ENCODE data around the gene CDHR3.

Gene CDHR3

GRCh38 chr7:106053109-106053508 is 90.0 kb downstream of the CDHR3 start:
- DNase-seq, result no peak

DNA sequence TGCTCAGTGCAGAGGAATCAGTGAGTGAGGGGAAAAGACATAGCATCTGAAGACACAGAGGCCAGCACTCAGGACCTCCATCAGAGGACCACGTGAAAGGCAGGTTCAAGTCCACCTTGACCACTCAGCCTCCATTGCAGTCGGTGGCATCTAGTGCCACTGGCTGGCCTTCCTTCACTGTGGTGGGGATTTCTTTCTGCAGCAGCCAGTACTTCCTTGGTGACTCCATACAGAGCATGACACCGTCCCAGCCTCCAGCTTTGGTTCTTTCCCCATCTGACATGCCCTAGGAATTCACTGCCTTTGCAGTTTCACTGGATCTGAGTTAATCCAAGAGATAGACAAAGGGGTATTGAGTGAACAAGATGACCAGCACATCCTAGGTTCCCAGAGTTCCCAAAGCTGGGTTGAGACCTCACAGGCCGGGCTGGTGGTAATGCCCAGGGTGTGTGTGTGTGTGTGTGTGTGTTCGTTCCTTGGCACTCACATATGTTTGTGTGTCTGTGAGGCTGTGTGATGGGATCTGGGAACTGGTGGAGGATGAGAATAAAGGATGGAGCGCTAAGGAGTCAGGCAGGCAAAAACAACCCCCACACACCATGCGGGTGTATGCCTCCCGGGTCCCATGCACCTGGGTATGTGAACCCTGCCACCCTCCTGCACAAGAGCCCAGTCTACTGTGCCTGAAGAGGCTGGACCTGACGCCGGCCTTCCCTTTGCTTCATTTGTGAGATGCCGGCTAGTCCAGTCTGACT is 91.3 kb downstream of the CDHR3 start:
- DNase-seq, result no peak

DNA sequence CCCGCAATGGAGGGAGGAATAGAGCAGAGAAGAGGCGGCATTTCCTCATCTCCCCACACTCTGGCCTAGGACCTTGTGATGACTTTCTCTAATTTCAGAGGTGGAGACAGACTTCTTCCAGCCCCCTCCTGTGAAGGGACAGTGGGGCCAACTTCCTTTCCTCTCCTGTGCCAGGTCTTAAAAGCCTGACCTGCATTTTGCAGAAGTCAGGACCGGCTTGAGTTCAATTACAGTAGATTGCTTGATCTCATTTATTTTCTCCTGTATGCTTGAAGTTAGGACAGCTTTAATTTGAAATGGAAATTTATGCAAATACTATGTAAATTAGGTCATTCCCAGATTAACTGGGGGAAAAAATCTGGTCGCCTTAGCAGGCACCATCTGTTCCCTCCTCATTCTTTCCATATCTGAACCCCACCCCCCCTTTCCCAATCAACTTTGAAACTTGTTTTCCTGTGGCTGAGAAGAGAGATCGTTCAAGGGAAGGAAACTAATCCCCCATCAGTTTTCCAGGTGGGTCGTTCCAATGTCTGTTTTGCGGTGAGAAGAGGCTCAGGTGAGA is 92.0 kb downstream of the CDHR3 start:
- DNase-seq, result no peak

GRCh38 chr7:106056513-106057203 is 93.6 kb downstream of the CDHR3 start:
- peak; percentile 54 for DNase-seq

DNA sequence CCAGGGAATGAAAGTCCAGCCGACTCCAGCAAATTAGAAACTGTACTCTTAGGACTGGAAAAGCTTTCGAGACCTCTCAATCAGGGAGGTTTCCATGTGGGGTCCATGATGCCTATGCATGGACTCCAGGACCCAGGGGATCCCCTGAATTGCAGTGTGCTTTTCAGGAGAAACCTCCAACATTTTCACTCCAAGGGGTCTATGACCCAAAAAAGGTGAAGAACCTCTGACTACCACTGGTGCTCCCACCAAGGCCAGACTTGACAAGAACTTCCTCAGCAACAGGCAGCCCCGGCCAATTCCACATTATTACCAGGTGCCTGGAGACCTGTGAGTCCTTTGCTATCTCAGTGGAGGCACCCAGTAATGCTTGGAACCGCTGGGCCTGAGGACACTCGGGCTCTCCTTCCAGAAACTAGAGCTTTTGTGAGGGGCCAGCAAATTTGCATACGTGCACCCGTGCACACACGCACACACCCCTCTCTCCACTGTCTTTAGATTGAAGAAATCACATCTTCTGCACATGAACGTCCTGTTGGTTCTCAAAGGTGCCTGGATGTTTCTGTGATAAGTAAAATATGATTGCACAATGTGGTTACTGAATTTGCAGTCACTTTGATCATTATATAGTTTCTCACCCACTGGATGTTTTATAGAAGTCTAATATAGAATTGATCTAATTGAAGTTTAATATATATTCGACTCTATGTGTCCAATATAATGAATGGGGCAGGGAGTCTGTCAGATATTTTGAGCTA is 94.3 kb downstream of the CDHR3 start:
- no peak for DNase-seq

DNA sequence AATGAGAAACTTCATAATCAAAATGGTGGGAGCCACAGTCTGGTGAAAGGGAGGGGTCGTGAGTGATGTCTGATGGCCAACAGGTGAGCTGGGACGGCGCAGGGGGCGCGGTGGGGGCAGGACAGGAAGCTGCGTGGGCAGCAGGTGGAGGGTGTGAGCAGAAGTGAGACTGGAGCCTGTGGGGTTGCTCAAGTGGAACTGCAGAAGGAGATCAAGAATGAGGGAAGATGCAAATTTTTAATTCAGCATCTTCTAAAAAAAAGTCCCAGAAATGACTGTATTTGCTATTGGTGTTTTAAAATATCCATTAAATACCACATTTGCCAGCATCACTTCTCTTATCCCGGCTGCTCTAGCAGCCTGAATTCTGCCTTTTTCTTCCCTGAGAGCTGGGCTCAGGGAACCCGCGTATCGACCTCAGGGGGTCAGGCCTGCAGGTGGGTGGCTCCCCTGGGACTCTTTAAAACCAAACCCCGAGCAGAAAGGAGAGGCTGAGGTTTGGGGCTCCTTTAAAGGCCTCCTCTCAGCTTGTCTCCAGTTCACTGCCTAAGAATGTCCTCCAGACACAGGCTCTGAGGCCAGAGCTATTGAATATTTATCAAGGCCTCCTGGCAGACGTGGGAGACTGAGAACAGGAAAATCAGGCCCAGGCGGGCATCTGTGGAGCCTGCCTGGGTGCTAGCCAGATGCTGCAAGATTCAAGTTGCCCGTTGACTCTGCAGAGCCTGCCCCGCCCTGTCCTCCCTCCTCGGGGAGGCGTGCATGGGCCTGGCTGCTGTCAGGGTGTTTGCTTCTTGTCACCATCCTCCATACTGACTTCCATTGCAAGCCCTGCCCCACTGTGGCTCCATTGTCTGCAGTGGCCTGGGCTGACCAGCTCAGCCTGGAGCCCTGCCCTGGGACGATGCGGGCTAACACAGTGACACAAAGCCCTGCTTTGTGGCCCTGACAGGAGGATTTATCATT is 95.2 kb downstream of the CDHR3 start:
- no peak for DNase-seq

GRCh38 chr7:106058928-106059324 is 95.9 kb downstream of the CDHR3 start:
- DNase-seq, result no peak

DNA sequence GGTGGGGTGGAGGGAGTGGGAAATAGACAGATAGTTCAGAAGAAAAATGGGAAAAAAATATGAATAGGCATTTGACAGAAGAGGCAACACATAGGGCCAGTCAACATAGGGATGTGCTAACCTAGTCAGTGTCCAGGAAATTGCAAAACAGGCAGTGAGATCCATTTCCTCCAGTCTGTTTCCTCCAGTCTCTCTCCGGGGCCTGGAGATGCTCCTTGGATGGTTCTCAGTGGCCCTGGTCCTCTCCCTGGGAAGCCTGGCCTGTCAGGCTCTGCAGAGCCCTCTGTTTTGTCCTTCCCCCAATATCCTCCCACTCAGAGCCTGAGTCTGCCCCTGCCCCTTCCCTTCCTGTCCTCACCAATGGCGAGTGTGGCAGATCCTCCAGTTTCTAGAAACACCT is 96.5 kb downstream of the CDHR3 start:
- no peak for DNase-seq

DNA sequence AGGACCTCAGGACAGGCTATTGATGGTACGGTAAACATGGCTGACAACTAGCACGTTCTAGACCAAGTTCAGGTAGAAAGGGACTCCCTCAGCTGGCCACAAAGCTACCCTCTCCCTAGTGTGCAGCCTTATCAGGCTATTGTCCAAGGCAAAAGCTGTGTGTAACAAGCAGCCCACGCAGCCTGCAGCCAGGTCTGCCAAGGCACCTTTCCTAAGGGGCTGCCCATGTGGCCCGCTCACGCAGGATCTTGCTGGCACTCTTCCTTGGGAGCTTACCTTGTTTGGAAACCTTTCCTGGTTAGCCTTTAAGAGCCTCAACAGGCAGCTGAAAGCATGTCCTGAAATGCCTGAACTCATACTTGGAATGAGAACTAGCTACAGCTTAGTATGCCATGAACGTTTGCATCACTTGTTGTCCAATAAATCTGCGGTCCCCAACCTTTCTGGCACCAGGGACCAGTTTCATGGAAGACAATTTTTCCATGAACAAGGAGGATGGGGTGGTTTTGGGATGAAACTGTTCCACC is 97.4 kb downstream of the CDHR3 start:
- no peak for DNase-seq

- DNase-seq, result no peak
These were observed 98.4 kb downstream of the CDHR3 start for GRCh38 chr7:106061301-106061979.

DNA sequence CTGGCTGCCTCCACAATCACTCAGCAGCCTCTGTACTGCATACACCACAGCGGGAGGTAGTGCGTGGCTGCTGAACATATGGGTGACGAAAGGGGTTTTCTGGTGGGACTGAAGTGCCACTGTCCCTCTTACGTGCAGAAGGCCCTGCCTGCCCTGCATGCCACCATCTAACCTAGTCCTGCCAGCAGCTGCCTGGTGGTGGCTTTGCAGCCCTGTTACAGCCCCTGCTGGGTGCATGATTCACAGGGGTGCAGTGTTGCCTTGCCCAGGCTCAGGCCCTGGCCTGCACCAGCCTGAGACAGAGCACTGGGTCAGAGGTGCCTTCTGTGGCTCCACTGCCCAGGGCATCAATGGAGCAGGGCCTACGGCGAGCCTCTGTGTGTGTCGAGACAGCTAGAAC is 98.9 kb downstream of the CDHR3 start:
- no peak for DNase-seq

- no peak for DNase-seq
These were observed 99.5 kb downstream of the CDHR3 start for GRCh38 chr7:106062521-106062931.

- no peak for DNase-seq
These were observed 100.0 kb downstream of the CDHR3 start for GRCh38 chr7:106063024-106063423.

DNA sequence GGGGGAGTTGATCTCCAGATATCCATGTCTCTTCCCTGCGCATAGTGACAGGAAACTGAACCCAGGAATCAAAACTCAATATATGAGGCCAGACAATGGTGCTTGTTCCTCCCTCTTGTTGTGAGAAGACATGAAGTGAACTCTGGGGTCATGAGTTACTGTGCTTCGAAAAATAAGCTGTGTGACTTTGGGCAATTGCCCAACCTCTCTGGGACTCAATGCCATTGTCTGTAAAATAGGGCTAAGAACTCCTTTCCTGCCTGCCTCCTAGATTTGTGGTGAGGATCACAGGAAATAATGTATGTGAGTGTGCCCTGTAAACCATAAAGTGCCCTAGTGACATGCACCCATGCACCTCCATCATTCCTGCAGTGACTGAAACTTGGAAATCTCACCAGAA is 100.6 kb downstream of the CDHR3 start:
- no peak for DNase-seq

- no peak for DNase-seq
These were observed 101.3 kb downstream of the CDHR3 start for GRCh38 chr7:106064316-106064715.

- DNase-seq, result no peak
These were observed 101.9 kb downstream of the CDHR3 start for GRCh38 chr7:106064771-106065574.

DNA sequence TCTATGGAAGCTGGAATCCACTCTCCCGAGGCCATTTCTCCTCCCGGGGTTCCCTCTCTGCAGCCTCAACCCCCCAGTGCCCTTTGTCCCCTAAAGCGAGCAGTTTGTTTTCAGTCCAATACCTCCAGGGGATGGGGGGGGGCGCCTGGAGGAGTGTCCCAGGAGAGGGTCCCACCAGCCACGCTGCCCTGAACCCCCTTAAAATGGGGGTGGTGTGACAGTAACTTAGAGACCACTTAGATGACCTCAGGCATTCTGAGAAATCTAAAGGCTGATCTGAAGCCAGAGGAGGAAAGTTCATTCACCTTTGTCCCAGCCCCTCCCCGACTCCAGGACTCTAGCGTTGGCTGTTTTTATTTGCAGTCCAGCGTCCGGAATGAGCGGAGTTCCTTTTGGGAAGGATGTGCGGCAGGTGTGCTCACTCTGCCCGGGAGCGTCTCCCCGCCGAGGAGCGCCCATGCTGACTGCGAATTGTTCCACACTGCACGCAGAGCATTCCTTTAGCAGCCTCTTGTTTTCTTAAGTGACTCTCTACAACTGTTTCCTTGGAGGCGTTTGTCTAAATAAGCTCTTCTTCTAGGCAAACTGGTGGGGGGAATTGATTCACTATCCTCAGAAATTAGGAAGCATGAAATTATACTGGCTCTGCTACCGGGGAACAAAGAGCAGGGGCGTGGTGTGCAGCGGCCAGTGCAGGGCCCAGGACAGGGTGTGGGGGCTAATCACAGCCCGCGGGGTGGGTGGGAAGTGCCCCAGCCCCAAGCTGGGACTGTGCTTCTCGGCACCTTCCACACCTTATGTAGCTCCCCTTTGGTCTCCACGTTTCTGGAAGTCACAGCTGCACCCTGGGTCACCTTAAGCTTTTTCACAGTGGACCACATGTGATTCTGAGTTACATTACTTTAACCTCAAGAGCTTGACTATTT is 102.8 kb downstream of the CDHR3 start:
- DNase-seq, result no peak

- DNase-seq, result no peak
These were observed 104.6 kb downstream of the CDHR3 start for GRCh38 chr7:106067678-106068077.

DNA sequence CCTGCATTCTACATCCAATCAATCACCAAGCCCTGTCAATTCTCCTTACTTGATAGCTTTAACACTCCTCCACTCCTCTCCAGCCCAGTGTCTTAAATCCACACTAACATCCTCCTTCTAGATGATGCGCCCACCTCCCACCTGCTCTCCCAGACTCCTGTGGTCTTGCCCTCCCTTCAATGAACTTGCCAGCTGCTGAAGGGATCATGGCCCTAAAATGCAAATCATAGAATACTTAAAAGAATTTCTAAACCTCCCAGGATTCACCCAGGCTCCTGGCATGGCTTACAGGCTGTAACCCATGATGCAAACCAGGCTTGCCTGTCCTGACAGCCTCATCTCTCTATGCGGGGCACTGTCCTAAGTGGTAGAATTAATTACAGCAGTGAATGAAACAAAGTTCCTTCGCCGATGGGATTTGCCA is 105.5 kb downstream of the CDHR3 start:
- no peak for DNase-seq

Data from activated T-cell treated with anti-CD3 and anti-CD28 coated beads for 4 hours (primary cell).